K562 (cell line): ENCODE data around the gene CPED1. TPM values are rescaled to one million over a fixed set of nuclear protein-coding genes. Genes with fewer than 3 reads are reported as not detected.

Source experiments
- ATF4 ChIP-seq: fragments of 450-650 bp; formaldehyde crosslinking; IDR thresholded peaks from 2 replicates; pipeline ENCODE4 v1.4.0; 2022; ENCODE audit warnings: mild to moderate bottlenecking, moderate library complexity
- CREB3 ChIP-seq: fragments of 450-650 bp; conservative IDR thresholded peaks from 2 replicates; pipeline ENCODE4 v1.6.1; 2016; ENCODE audit warnings: missing genetic modification characterization, low read depth, mild to moderate bottlenecking, missing compliant biosample characterization, moderate library complexity
- DIDO1 ChIP-seq: fragments of 450-650 bp; IDR thresholded peaks from 2 replicates; pipeline ENCODE4 v1.6.1; 2016; ENCODE audit warnings: low read depth, missing biosample characterization, missing genetic modification characterization
- DPF2 ChIP-seq: fragments of 450-650 bp; IDR thresholded peaks from 2 replicates; pipeline ENCODE4 v1.6.1; 2016
- ESRRB ChIP-seq: fragments of 250-450 bp; sonication (Bioruptor Pico); IDR thresholded peaks from 2 replicates; pipeline ENCODE4 v1.5.0; 2020; ENCODE audit warnings: mild to moderate bottlenecking, moderate library complexity, borderline replicate concordance
- GABPB1 ChIP-seq: sonication (generic); formaldehyde crosslinking; IDR thresholded peaks from 2 replicates; pipeline ENCODE4 v1.8.0; 2022; ENCODE audit warnings: mild to moderate bottlenecking, missing genetic modification reagents
- GABPB2 ChIP-seq: fragments of 250-450 bp; sonication (Bioruptor Pico); conservative IDR thresholded peaks from 2 replicates; pipeline ENCODE4 v1.5.1; 2021; ENCODE audit warnings: mild to moderate bottlenecking
- HDAC6 ChIP-seq: IDR thresholded peaks from 2 replicates; pipeline ENCODE4 v1.6.1; 2012; ENCODE audit warnings: low read depth, mild to moderate bottlenecking, control low read depth, inconsistent platforms, low read length, moderate library complexity
- HNRNPLL ChIP-seq: fragments of 200-400 bp; formaldehyde crosslinking; IDR thresholded peaks from 2 replicates; pipeline ENCODE4 v1.6.1; 2017; ENCODE audit warnings: low read length, low read depth, mild to moderate bottlenecking; ENCODE audit not compliant: poor library complexity, severe bottlenecking
- LEF1 ChIP-seq: fragments of 450-650 bp; IDR thresholded peaks from 2 replicates; pipeline ENCODE4 v1.6.1; 2016; ENCODE audit warnings: mild to moderate bottlenecking
- NFIC ChIP-seq: fragments of 450-650 bp; IDR thresholded peaks from 2 replicates; pipeline ENCODE4 v1.6.1; 2017; ENCODE audit warnings: mild to moderate bottlenecking, inconsistent platforms
- NFIX ChIP-seq: fragments of 250-450 bp; sonication (Bioruptor Pico); IDR thresholded peaks from 2 replicates; pipeline ENCODE4 v1.4.0; 2020; ENCODE audit warnings: low read depth, mild to moderate bottlenecking, moderate library complexity
- RREB1 ChIP-seq: fragments of 250-450 bp; sonication (Bioruptor Pico); IDR thresholded peaks from 2 replicates; pipeline ENCODE4 v1.4.0; 2020
- SAFB ChIP-seq: fragments of 200-400 bp; formaldehyde crosslinking; IDR thresholded peaks from 2 replicates; pipeline ENCODE4 v1.6.1; 2017; ENCODE audit warnings: low read depth, low read length, borderline replicate concordance
- SIN3A ChIP-seq, 2 experiments: fragments of 150-350 bp in 1 of 2; IDR thresholded peaks; 2 replicates each; pipeline ENCODE4 v1.6.1; 2011 to 2016; ENCODE audit warnings: borderline replicate concordance in 2 of 2, low read depth in 2 of 2, low read length in 2 of 2, mild to moderate bottlenecking in 2 of 2, moderate library complexity in 2 of 2; ENCODE audit not compliant: control insufficient read depth in 1 of 2
- SNIP1 ChIP-seq: fragments of 450-650 bp; IDR thresholded peaks from 2 replicates; pipeline ENCODE4 v1.7.1; 2017; ENCODE audit warnings: low read depth, mild to moderate bottlenecking
- TARDBP ChIP-seq: fragments of 450-650 bp; IDR thresholded peaks from 2 replicates; pipeline ENCODE4 v1.6.1; 2016
- XRCC3 ChIP-seq: fragments of 450-650 bp; IDR thresholded peaks from 2 replicates; pipeline ENCODE4 v1.6.1; 2017; ENCODE audit warnings: mild to moderate bottlenecking, moderate library complexity
- ZNF253 ChIP-seq: fragments of 250-450 bp; sonication (Bioruptor Pico); conservative IDR thresholded peaks from 2 replicates; pipeline ENCODE4 v1.6.1; 2021; ENCODE audit warnings: mild to moderate bottlenecking
- ZNF354B ChIP-seq: fragments of 250-450 bp; sonication (Bioruptor Pico); IDR thresholded peaks from 2 replicates; pipeline ENCODE4 v1.4.0; 2020
- ZNF384 ChIP-seq: IDR thresholded peaks from 2 replicates; pipeline ENCODE4 v1.6.1; 2012; ENCODE audit warnings: low read depth, low read length, improper control_type of control experiment
- ZNF695 ChIP-seq: fragments of 450-650 bp; formaldehyde crosslinking; IDR thresholded peaks from 2 replicates; pipeline ENCODE4 v1.4.0; 2020; ENCODE audit warnings: mild to moderate bottlenecking, moderate library complexity
- polyA plus RNA-seq, 8 experiments: library from polyadenylated mRNA; depleted of rRNA in 4 of 8; stranded (reverse) in 5 of 8; unstranded in 3 of 8; fragments of >200 nt; fragmentation: Nextera tagmentation in 2 of 8; fragmentation: Illumina TruSeq in 1 of 8; extraction: Ambion mirVana in 2 of 8; extraction: Trizol in 1 of 8; gene quantifications; 2 replicates each; pipeline versions ENCODE4 v1.2.1 to v1.2.3, GENCODE V29; 2011 to 2014; ENCODE audit warnings: inconsistent platforms in 1 of 8, missing spikeins in 1 of 8
- total RNA-seq, 7 experiments: library from RNA; depleted of rRNA in 6 of 7; stranded (reverse); fragments of >200 nt in 6 of 7; fragmentation: Illumina TruSeq in 2 of 7; extraction: Trizol in 2 of 7; gene quantifications; 2 replicates each; pipeline versions ENCODE4 v1.2.1 to v1.2.3, GENCODE V29; 2011 to 2021; ENCODE audit warnings: low replicate concordance in 1 of 7

The CPED1 gene
- total and polyA plus RNA-seq, 9 of the 15 experiments (the other 6 are each of a cell fraction or from before 2014, with no cell fraction given): 195 to 393 (median 290) TPM

- TF ChIP-seq HNRNPLL (no peak), XRCC3 (no peak), GABPB2 (CRISPR knock-in tag) (no peak), SIN3A (IDR thresholded peaks at IDR 0.05; ENCODE audit: borderline replicate concordance in 2 of 2, control insufficient read depth in 1 of 2, low read depth in 2 of 2, low read length in 2 of 2) (no peak), ZNF253 (no peak), GABPB1 (no peak; the same call in 1 of the 2 replicates), ATF4 (CRISPR knock-in tag) (peak; percentile 98), TARDBP (no peak), LEF1 (peak; percentile 55; the same call in 1 of the 2 replicates), NFIX (CRISPR knock-in tag) (no peak), ZNF354B (CRISPR knock-in tag) (0 out of 2 replicates have a peak, but pooled peaks have one; percentile 51), SNIP1 (no peak), DPF2 (peak; percentile 87), DIDO1 (tag) (peak; percentile 56; the same call in 1 of the 2 replicates), RREB1 (0 out of 2 replicates have a peak, but pooled peaks have one; percentile 52), ESRRB (CRISPR knock-in tag) (no peak), NFIC (no peak), ZNF384 (no peak), SAFB (no peak), HDAC6 (no peak), ZNF695 (no peak), CREB3 (no peak; the same call in 1 of the 2 replicates)
Observed at GRCh38 chr7:121160150-121161008, 171.9 kb downstream of the CPED1 start (continued).
